ENCODE measurements around the gene BRIP1. TPM values are rescaled to one million over a fixed set of nuclear protein-coding genes. Genes with fewer than 3 reads are reported as not detected.
"Not testable (repeated sequence)": the region's sequence is repeated elsewhere in the genome, so short reads cannot be mapped to it uniquely, and the experiment has no call there.

Gene BRIP1
- total and polyA plus RNA-seq, 4 donors: 3.4 to 7.9 (median 6.2) TPM

- Histone ChIP-seq H3K4me1 (ENCODE audit: control insufficient read depth, insufficient read depth, low read length) (no peaks in the 10 kb centered on the region), H3K27ac (ENCODE audit: low read depth, low read length) (no peak overlapping the region), H3K36me3 (ENCODE audit: control insufficient read depth, insufficient read depth, low read length) (no peaks in the 10 kb centered on the region), H3K4me3 (ENCODE audit: low read depth, low read length) (no peak overlapping the region), H3K9me3 (ENCODE audit: control insufficient read depth, insufficient read depth, low read length) (no peaks in the 10 kb centered on the region), H3K27me3 (ENCODE audit: control insufficient read depth, insufficient read depth, low read length) (no peaks in the 10 kb centered on the region)
- 89% methylated on average over 2 of the region's 2 CpGs for WGBS (ENCODE audit: insufficient coverage)
- no peak for DNase-seq (ENCODE audit: low read depth in 4 of 6, low spot score in 6 of 6)
These were observed 175.6 kb downstream of the BRIP1 start for GRCh38 chr17:61687769-61688168.

- H3K9me3 ChIP-seq (ENCODE audit: control insufficient read depth, insufficient read depth, low read length): no peaks in the 10 kb centered on the region
- no CpG with 5 or more reads among the region's 1 CpG for WGBS (ENCODE audit: insufficient coverage)
- no peaks in the 10 kb centered on the region for H3K27me3 ChIP-seq (ENCODE audit: control insufficient read depth, insufficient read depth, low read length)
- H3K4me3 ChIP-seq (ENCODE audit: low read depth, low read length): no peak overlapping the region
- DNase-seq (ENCODE audit: low read depth in 4 of 6, low spot score in 6 of 6): no peak
- H3K36me3 ChIP-seq (ENCODE audit: control insufficient read depth, insufficient read depth, low read length): no peaks in the 10 kb centered on the region
- no peak overlapping the region for H3K27ac ChIP-seq (ENCODE audit: low read depth, low read length)
- no peaks in the 10 kb centered on the region for H3K4me1 ChIP-seq (ENCODE audit: control insufficient read depth, insufficient read depth, low read length)
These were observed 177.2 kb downstream of the BRIP1 start for GRCh38 chr17:61686113-61686512.

- H3K4me1 ChIP-seq (ENCODE audit: control insufficient read depth, insufficient read depth, low read length): no peaks in the 10 kb centered on the region
- DNase-seq (ENCODE audit: low read depth in 4 of 6, low spot score in 6 of 6): no peak
- no peaks in the 10 kb centered on the region for H3K9me3 ChIP-seq (ENCODE audit: control insufficient read depth, insufficient read depth, low read length)
- H3K27ac ChIP-seq (ENCODE audit: low read depth, low read length): no peak overlapping the region
- no peak overlapping the region for H3K4me3 ChIP-seq (ENCODE audit: low read depth, low read length)
- no CpG with 5 or more reads among the region's 5 CpGs for WGBS (ENCODE audit: insufficient coverage)
- no peaks in the 10 kb centered on the region for H3K36me3 ChIP-seq (ENCODE audit: control insufficient read depth, insufficient read depth, low read length)
- no peaks in the 10 kb centered on the region for H3K27me3 ChIP-seq (ENCODE audit: control insufficient read depth, insufficient read depth, low read length)
These were observed 178.5 kb downstream of the BRIP1 start for GRCh38 chr17:61684818-61685217.

- H3K27me3 ChIP-seq (ENCODE audit: control insufficient read depth, insufficient read depth, low read length): no peaks in the 10 kb centered on the region
- H3K36me3 ChIP-seq (ENCODE audit: control insufficient read depth, insufficient read depth, low read length): no peaks in the 10 kb centered on the region
- no peak for DNase-seq (ENCODE audit: low read depth in 4 of 6, low spot score in 6 of 6)
- WGBS (ENCODE audit: insufficient coverage): no CpG with 5 or more reads among the region's 1 CpG
- no peak overlapping the region for H3K4me3 ChIP-seq (ENCODE audit: low read depth, low read length)
- no peaks in the 10 kb centered on the region for H3K4me1 ChIP-seq (ENCODE audit: control insufficient read depth, insufficient read depth, low read length)
- H3K27ac ChIP-seq (ENCODE audit: low read depth, low read length): no peak overlapping the region
- H3K9me3 ChIP-seq (ENCODE audit: control insufficient read depth, insufficient read depth, low read length): no peaks in the 10 kb centered on the region
These were observed 179.2 kb downstream of the BRIP1 start for GRCh38 chr17:61684172-61684571.

- no peaks in the 10 kb centered on the region for H3K9me3 ChIP-seq (ENCODE audit: control insufficient read depth, insufficient read depth, low read length)
- H3K27me3 ChIP-seq (ENCODE audit: control insufficient read depth, insufficient read depth, low read length): no peaks in the 10 kb centered on the region
- H3K4me1 ChIP-seq (ENCODE audit: control insufficient read depth, insufficient read depth, low read length): no peaks in the 10 kb centered on the region
- no peak overlapping the region for H3K27ac ChIP-seq (ENCODE audit: low read depth, low read length)
- H3K4me3 ChIP-seq (ENCODE audit: low read depth, low read length): no peak overlapping the region
- H3K36me3 ChIP-seq (ENCODE audit: control insufficient read depth, insufficient read depth, low read length): no peaks in the 10 kb centered on the region
- DNase-seq (ENCODE audit: low read depth in 4 of 6, low spot score in 6 of 6): no peak
- WGBS (ENCODE audit: insufficient coverage): 80% methylated on average over 1 of the region's 2 CpGs
These were observed 179.9 kb downstream of the BRIP1 start for GRCh38 chr17:61683466-61683865.

GRCh38 chr17:61680921-61681320, 182.4 kb downstream of the BRIP1 start:
- no peak overlapping the region for H3K4me3 ChIP-seq (ENCODE audit: low read depth, low read length)
- H3K4me1 ChIP-seq (ENCODE audit: control insufficient read depth, insufficient read depth, low read length): no peaks in the 10 kb centered on the region
- H3K27ac ChIP-seq (ENCODE audit: low read depth, low read length): no peak overlapping the region
- no peaks in the 10 kb centered on the region for H3K27me3 ChIP-seq (ENCODE audit: control insufficient read depth, insufficient read depth, low read length)
- no peak for DNase-seq (ENCODE audit: low read depth in 4 of 6, low spot score in 6 of 6)
- WGBS (ENCODE audit: insufficient coverage): 100% methylated on average over 5 of the region's 10 CpGs
- no peaks in the 10 kb centered on the region for H3K36me3 ChIP-seq (ENCODE audit: control insufficient read depth, insufficient read depth, low read length)
- no peaks in the 10 kb centered on the region for H3K9me3 ChIP-seq (ENCODE audit: control insufficient read depth, insufficient read depth, low read length)

- DNase-seq (ENCODE audit: low read depth in 4 of 6, low spot score in 6 of 6): no peak
- H3K36me3 ChIP-seq (ENCODE audit: control insufficient read depth, insufficient read depth, low read length): no peaks in the 10 kb centered on the region
- no peak overlapping the region for H3K27ac ChIP-seq (ENCODE audit: low read depth, low read length)
- no peak overlapping the region for H3K4me3 ChIP-seq (ENCODE audit: low read depth, low read length)
- no peaks in the 10 kb centered on the region for H3K27me3 ChIP-seq (ENCODE audit: control insufficient read depth, insufficient read depth, low read length)
- H3K4me1 ChIP-seq (ENCODE audit: control insufficient read depth, insufficient read depth, low read length): no peaks in the 10 kb centered on the region
- no peaks in the 10 kb centered on the region for H3K9me3 ChIP-seq (ENCODE audit: control insufficient read depth, insufficient read depth, low read length)
- WGBS (ENCODE audit: insufficient coverage): no CpG with 5 or more reads among the region's 1 CpG
These were observed 185.0 kb downstream of the BRIP1 start for GRCh38 chr17:61678339-61678738.

GRCh38 chr17:61677150-61677811, 186.0 kb downstream of the BRIP1 start:
- DNase-seq (ENCODE audit: low read depth in 4 of 6, low spot score in 6 of 6); H3K9me3 ChIP-seq (ENCODE audit: control insufficient read depth, insufficient read depth, low read length); H3K36me3 ChIP-seq (ENCODE audit: control insufficient read depth, insufficient read depth, low read length); H3K4me1 ChIP-seq (ENCODE audit: control insufficient read depth, insufficient read depth, low read length); H3K27ac ChIP-seq (ENCODE audit: low read depth, low read length); H3K27me3 ChIP-seq (ENCODE audit: control insufficient read depth, insufficient read depth, low read length); H3K4me3 ChIP-seq (ENCODE audit: low read depth, low read length): not testable (repeated sequence)
- WGBS (ENCODE audit: insufficient coverage): no CpG with 5 or more reads among the region's 7 CpGs

- not testable (repeated sequence) for H3K27me3 ChIP-seq (ENCODE audit: control insufficient read depth, insufficient read depth, low read length); H3K27ac ChIP-seq (ENCODE audit: low read depth, low read length); H3K9me3 ChIP-seq (ENCODE audit: control insufficient read depth, insufficient read depth, low read length); DNase-seq (ENCODE audit: low read depth in 4 of 6, low spot score in 6 of 6); H3K36me3 ChIP-seq (ENCODE audit: control insufficient read depth, insufficient read depth, low read length); H3K4me3 ChIP-seq (ENCODE audit: low read depth, low read length); H3K4me1 ChIP-seq (ENCODE audit: control insufficient read depth, insufficient read depth, low read length)
These were observed 186.8 kb downstream of the BRIP1 start for GRCh38 chr17:61676522-61676921.

- not testable (repeated sequence) for H3K4me1 ChIP-seq (ENCODE audit: control insufficient read depth, insufficient read depth, low read length); H3K4me3 ChIP-seq (ENCODE audit: low read depth, low read length); H3K36me3 ChIP-seq (ENCODE audit: control insufficient read depth, insufficient read depth, low read length); H3K27me3 ChIP-seq (ENCODE audit: control insufficient read depth, insufficient read depth, low read length); DNase-seq (ENCODE audit: low read depth in 4 of 6, low spot score in 6 of 6); H3K9me3 ChIP-seq (ENCODE audit: control insufficient read depth, insufficient read depth, low read length); H3K27ac ChIP-seq (ENCODE audit: low read depth, low read length)
- WGBS (ENCODE audit: insufficient coverage): no CpG with 5 or more reads among the region's 2 CpGs
These were observed 188.7 kb downstream of the BRIP1 start for GRCh38 chr17:61674609-61675008.

All from spinal cord (tissue), 10 donors.